Muscle layer of colon (tissue), 2 donors: Measurements from ENCODE around the gene ARL6IP5.
A peak's percentile ranks its signal among the peaks of the same experiment; 100 is the strongest.

Experiments used
- H3K27ac ChIP-seq: one replicate; pipeline ENCODE4 v1.7.0; 2013; ENCODE audit warnings: low read depth, mild to moderate bottlenecking, low read length, moderate library complexity
- H3K27me3 ChIP-seq, 2 donors: one replicate each; pipeline ENCODE4 v1.7.0; 2013; ENCODE audit warnings: low read length in 2 of 2, mild to moderate bottlenecking in 2 of 2; ENCODE audit not compliant: insufficient read depth in 2 of 2, control insufficient read depth in 1 of 2
- H3K36me3 ChIP-seq: one replicate; pipeline ENCODE4 v1.7.0; 2013; ENCODE audit warnings: mild to moderate bottlenecking, low read length; ENCODE audit not compliant: insufficient read depth
- H3K4me1 ChIP-seq: one replicate; pipeline ENCODE4 v1.7.0; 2013; ENCODE audit warnings: mild to moderate bottlenecking, low read length; ENCODE audit not compliant: insufficient read depth
- H3K4me3 ChIP-seq, 2 donors: one replicate each; pipeline ENCODE4 v1.7.0; 2013; ENCODE audit warnings: low read length in 2 of 2, low read depth in 1 of 2, mild to moderate bottlenecking in 1 of 2, moderate library complexity in 1 of 2
- H3K9ac ChIP-seq: one replicate; pipeline ENCODE4 v1.7.0; 2013; ENCODE audit warnings: low read length
- H3K9me3 ChIP-seq: one replicate; pipeline ENCODE4 v1.7.0; 2013; ENCODE audit warnings: mild to moderate bottlenecking, low read length
- donor health status: abdominal sarcoma.
- donor health status: Adenocarcinoma of cecum.

The ARL6IP5 gene

GRCh38 chr3:69090021-69090420 lies 5.3 kb downstream of the ARL6IP5 start:
- Histone ChIP-seq H3K36me3 (peaks cover 6% of the 10 kb centered on the region), H3K9ac (no peak overlapping the region), H3K27ac (no peak overlapping the region), H3K9me3 (no peaks in the 10 kb centered on the region), H3K4me3 (no peak overlapping the region), H3K27me3 (no peaks in the 10 kb centered on the region), H3K4me1 (peaks cover 80% of the 10 kb centered on the region)

GRCh38 chr3:69091389-69092029 lies 6.8 kb downstream of the ARL6IP5 start:
- H3K9me3 ChIP-seq: no peaks in the 10 kb centered on the region
- no peak overlapping the region for H3K9ac ChIP-seq
- H3K27me3 ChIP-seq: no peaks in the 10 kb centered on the region
- peak overlapping the region; percentile 70 for H3K27ac ChIP-seq
- H3K4me1 ChIP-seq: peaks cover 92% of the 10 kb centered on the region
- H3K36me3 ChIP-seq: peaks cover 6% of the 10 kb centered on the region
- no peak overlapping the region for H3K4me3 ChIP-seq

DNA sequence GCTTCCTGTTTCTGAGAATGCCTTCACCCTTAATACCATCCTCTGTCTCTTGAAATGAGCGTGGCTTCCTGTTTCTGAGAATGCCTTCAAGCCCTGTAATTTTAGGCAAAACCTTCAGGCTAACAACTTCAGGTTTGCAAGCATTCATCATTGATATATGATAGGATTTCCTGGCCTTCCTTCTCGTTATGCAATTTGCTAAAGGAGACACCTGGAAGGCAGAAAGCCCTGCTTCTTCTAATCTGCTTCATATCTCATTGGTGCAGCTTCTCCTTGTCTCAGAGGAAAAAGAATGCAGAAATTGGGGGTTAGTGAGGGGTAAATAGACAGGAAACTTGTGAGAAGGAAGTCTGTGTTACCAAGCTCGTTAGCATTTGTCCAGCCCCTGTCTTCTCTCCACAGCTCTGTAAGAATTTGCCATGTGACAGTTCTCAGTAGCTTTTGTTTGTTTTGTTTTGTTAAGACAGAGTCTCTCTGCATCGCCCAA lies 7.3 kb downstream of the ARL6IP5 start:
- Histone ChIP-seq H3K36me3 (peaks cover 6% of the 10 kb centered on the region), H3K4me3 (no peak overlapping the region), H3K27me3 (no peaks in the 10 kb centered on the region), H3K27ac (peak overlapping the region; percentile 70), H3K9ac (no peak overlapping the region), H3K9me3 (no peaks in the 10 kb centered on the region), H3K4me1 (peaks cover 96% of the 10 kb centered on the region)

GRCh38 chr3:69094467-69095205 lies 9.9 kb downstream of the ARL6IP5 start:
- Histone ChIP-seq H3K36me3 (peaks cover 6% of the 10 kb centered on the region), H3K9me3 (no peaks in the 10 kb centered on the region), H3K9ac (no peak overlapping the region), H3K4me3 (no peak overlapping the region), H3K27ac (peak overlapping the region; percentile 49), H3K27me3 (no peaks in the 10 kb centered on the region), H3K4me1 (peaks cover 77% of the 10 kb centered on the region)

- no peaks in the 10 kb centered on the region for H3K27me3 ChIP-seq
- H3K36me3 ChIP-seq: peaks cover 6% of the 10 kb centered on the region
- H3K4me1 ChIP-seq: peaks cover 67% of the 10 kb centered on the region
- H3K9me3 ChIP-seq: no peaks in the 10 kb centered on the region
- H3K9ac ChIP-seq: no peak overlapping the region
- H3K4me3 ChIP-seq: no peak overlapping the region
- no peak overlapping the region for H3K27ac ChIP-seq
These were observed 10.9 kb downstream of the ARL6IP5 start for GRCh38 chr3:69095636-69096035.

DNA sequence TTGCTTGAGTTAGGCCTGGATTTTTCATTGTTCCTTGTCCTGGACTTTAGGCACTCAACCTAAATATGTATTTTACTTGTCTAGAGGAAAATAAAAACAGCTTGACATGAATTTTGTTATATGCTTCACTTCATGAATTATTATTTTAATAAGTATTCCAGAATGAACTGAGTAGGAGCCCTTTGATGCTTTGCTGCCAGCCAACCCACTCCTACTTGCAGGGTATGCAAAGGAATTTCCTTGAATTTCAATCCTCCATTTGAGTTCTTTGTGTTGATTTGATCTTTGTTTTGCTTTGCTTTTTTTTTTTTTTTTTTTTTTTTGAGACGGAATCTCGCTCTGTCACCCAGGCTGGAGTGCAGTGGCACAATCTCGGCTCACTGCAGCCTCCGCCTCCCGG lies 11.6 kb downstream of the ARL6IP5 start:
- H3K27ac ChIP-seq: no peak overlapping the region

GRCh38 chr3:69097407-69098086 lies 12.8 kb downstream of the ARL6IP5 start:
- Histone ChIP-seq H3K4me3 (no peak overlapping the region), H3K27me3 (no peaks in the 10 kb centered on the region), H3K9ac (no peak overlapping the region), H3K9me3 (no peaks in the 10 kb centered on the region), H3K36me3 (peaks cover 16% of the 10 kb centered on the region), H3K4me1 (peaks cover 50% of the 10 kb centered on the region), H3K27ac (no peak overlapping the region)

More for the DNA sequence above, 11.6 kb downstream of the ARL6IP5 start:
- Histone ChIP-seq H3K36me3 (peaks cover 6% of the 10 kb centered on the region), H3K9me3 (no peaks in the 10 kb centered on the region), H3K4me3 (no peak overlapping the region), H3K9ac (no peak overlapping the region), H3K27me3 (no peaks in the 10 kb centered on the region), H3K4me1 (peaks cover 62% of the 10 kb centered on the region)

DNA sequence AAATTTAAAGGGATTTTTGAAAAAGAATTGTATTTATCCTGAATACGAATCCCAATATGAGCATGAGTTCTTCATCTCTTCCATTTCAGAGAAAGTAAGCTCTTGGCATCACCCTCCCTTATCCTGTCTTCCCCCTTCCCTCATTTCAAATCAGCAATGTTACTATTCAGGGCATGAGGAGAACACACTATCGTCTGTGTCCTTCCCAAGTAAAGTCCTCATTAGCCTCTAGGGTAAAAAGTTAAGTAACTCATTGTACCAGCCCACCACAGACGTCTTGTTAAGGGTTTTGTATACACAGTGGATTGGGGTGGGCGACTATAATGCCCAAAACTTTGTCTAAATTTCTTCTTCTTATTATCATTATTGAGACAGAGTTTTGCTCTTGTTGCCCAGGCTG lies 14.8 kb downstream of the ARL6IP5 start:
- H3K27me3 ChIP-seq: no peaks in the 10 kb centered on the region
- H3K4me1 ChIP-seq: peaks cover 29% of the 10 kb centered on the region
- H3K9me3 ChIP-seq: no peaks in the 10 kb centered on the region
- no peak overlapping the region for H3K4me3 ChIP-seq
- H3K9ac ChIP-seq: no peak overlapping the region
- H3K36me3 ChIP-seq: peaks cover 32% of the 10 kb centered on the region
- no peak overlapping the region for H3K27ac ChIP-seq

DNA sequence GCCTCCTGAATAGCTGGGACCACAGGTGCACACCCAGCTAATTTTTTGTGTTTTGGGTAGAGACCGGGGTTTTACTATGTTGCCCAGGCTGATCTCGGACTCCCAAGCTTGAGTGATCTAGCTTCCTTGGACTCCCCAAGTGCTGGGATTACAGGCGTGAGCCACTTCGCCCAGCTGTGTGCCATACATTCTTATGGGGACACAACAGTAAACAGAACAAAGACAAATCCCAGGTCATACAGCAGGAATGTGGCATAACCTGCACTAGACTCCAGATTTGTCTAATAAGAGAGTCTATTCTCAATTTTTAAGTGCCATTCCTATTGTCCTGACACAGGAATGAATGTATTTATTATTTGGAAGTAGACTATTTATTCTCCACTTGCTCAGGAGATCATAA lies 17.6 kb downstream of the ARL6IP5 start:
- Histone ChIP-seq H3K4me1 (peaks cover 16% of the 10 kb centered on the region), H3K9ac (no peak overlapping the region), H3K9me3 (no peaks in the 10 kb centered on the region), H3K27me3 (no peaks in the 10 kb centered on the region), H3K27ac (no peak overlapping the region), H3K36me3 (peaks cover 30% of the 10 kb centered on the region), H3K4me3 (no peak overlapping the region)

DNA sequence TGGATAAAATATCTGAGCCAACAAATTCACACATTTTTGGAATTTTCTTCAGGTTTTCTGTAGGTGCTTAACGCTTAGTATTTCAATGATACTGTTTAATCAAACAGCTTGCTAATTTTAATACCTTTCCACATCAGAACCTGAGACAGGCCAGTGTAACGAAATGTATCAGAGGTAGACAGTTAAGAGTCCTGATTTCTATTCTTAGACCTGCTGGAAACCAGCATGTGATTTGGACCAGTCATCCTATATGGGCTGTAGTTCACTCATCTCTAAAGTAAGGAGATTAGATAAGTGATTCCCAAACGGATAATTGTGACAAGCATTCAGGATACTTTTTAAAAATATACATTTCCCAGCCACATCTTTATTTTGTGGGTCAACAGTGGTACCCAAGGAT lies 18.4 kb downstream of the ARL6IP5 start:
- H3K4me1 ChIP-seq: peaks cover 12% of the 10 kb centered on the region
- H3K9ac ChIP-seq: no peak overlapping the region
- H3K27ac ChIP-seq: no peak overlapping the region
- no peaks in the 10 kb centered on the region for H3K27me3 ChIP-seq
- H3K9me3 ChIP-seq: no peaks in the 10 kb centered on the region
- peaks cover 30% of the 10 kb centered on the region for H3K36me3 ChIP-seq
- no peak overlapping the region for H3K4me3 ChIP-seq

DNA sequence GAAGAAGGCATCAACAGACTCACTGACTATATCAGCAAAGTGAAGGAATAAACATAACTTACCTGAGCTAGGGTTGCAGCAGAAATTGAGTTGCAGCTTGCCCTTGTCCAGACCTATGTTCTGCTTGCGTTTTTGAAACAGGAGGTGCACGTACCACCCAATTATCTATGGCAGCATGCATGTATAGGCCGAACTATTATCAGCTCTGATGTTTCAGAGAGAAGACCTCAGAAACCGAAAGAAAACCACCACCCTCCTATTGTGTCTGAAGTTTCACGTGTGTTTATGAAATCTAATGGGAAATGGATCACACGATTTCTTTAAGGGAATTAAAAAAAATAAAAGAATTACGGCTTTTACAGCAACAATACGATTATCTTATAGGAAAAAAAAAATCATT lies 19.8 kb downstream of the ARL6IP5 start:
- no peak overlapping the region for H3K27ac ChIP-seq
- H3K27me3 ChIP-seq: no peaks in the 10 kb centered on the region
- H3K9ac ChIP-seq: no peak overlapping the region
- H3K4me1 ChIP-seq: peaks cover 12% of the 10 kb centered on the region
- H3K36me3 ChIP-seq: peaks cover 30% of the 10 kb centered on the region
- H3K4me3 ChIP-seq: no peak overlapping the region
- no peaks in the 10 kb centered on the region for H3K9me3 ChIP-seq
